Heart left ventricle (tissue), 13 donors: ENCODE data around the gene CNMD.

Experiments used
- CTCF ChIP-seq, 12 donors: fragments of 200-600 bp; sonication (generic) in 4 of 12; IDR thresholded peaks; one replicate each; pipeline versions ENCODE4 v1.5.0 to v1.8.0; 2018 to 2022; ENCODE audit warnings: antibody characterized with exemption in 12 of 12, mild to moderate bottlenecking in 5 of 12
- POLR2A ChIP-seq, 2 donors: fragments of 450-650 bp; IDR thresholded peaks; one replicate each; pipeline ENCODE4 v1.6.1; 2017; ENCODE audit warnings: antibody characterized with exemption in 2 of 2, mild to moderate bottlenecking in 2 of 2, moderate library complexity in 2 of 2
- donor health status: ischemic (EF 13 %, LVEDD 7.1; RV severe dilation, severe dysfunction).
- donor health status: DM: no; HTN: yes; CAD: no.
- donor health status: DM: no; HTN: no; CAD: no.
- donor health status: ischemic (EF 25% LVEDD 6.9; RV normal size, moderate dysfunction).
- donor health status: ischemic (EF 25% LVEDD 5.7; RV mildly dilated, moderate dysfunction).
- donor health status: ischemic (EF 35%, LVEDD 5.7; RV mildly dilated, moderate dysfunction).
- donor health status: nonischemic (EF 11% LVEDD 7.7; RV severe dilation, severe dysfunction).
- donor health status: DM: yes; HTN: yes; CAD: no.
- donor health status: PGD.
- donor health status: ischemic (EF 29% LVEDD 5.4; RV normal size, mild dysfunction).
- donor health status: nonischemic (EF 23%, LVEDD 6.1; RV moderate dilation, normal function).

- no peak for TF ChIP-seq POLR2A (IDR thresholded peaks at IDR 0.05)
- no peak for TF ChIP-seq CTCF (IDR thresholded peaks at IDR 0.05)
Observed at GRCh38 chr13:52776726-52777125, 37.1 kb upstream of the CNMD start.
